ENCODE measurements around the gene AUTS2. TPM values are rescaled to one million over a fixed set of nuclear protein-coding genes. Genes with fewer than 3 reads are reported as not detected.

AUTS2 gene
- total RNA-seq, 1 donor from 2014 or later: 9.9 TPM

DNA sequence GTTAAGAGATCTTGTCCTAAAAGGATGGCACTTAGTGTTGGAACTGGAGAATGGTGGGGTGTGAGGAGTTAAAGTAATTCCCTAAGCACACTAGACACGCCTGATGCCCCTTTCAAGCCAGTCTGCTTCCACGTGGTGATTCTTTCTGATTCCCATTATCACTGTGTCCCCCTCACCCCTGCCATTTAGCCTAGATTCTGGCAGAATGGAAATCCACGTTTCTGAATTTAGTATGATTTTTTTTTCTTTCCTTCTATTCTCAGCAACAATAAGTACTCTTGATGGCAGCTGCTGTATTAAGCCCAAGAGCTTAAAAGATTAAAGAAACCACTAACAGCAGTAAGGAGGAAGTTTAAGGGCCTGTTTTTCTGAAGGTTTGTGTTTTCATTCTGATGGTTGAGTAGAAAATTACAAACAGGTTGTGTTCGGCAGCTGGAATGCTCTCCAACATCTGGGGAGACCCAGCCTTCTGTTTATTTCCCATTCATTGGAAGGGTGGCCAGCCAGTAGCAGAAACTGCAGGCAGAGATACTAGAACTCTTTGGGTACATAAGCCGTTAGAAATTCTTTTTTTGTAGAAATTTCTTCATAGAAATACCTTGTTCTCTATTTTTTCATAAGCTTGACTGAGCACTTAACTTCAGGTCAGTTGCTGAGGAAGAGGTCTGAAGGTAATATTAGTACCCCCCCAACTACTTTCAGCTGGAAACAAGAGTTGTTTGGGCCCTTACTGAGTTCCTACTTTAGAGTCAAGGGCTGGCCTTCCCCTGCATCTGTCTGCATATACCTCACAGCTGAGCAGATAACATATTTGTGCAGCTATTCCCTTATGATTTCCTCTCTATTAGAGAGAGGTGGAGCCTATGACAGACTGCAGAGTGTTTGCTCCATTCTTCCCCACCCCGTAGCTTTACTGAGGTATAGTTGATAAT lies 355.1 kb downstream of the AUTS2 start:
- TF ChIP-seq, protein P1, sequence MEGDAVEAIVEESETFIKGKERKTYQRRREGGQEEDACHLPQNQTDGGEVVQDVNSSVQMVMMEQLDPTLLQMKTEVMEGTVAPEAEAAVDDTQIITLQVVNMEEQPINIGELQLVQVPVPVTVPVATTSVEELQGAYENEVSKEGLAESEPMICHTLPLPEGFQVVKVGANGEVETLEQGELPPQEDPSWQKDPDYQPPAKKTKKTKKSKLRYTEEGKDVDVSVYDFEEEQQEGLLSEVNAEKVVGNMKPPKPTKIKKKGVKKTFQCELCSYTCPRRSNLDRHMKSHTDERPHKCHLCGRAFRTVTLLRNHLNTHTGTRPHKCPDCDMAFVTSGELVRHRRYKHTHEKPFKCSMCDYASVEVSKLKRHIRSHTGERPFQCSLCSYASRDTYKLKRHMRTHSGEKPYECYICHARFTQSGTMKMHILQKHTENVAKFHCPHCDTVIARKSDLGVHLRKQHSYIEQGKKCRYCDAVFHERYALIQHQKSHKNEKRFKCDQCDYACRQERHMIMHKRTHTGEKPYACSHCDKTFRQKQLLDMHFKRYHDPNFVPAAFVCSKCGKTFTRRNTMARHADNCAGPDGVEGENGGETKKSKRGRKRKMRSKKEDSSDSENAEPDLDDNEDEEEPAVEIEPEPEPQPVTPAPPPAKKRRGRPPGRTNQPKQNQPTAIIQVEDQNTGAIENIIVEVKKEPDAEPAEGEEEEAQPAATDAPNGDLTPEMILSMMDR (IDR thresholded peaks at IDR 0.05; ENCODE audit: insufficient read depth, low read length, poor library complexity, severe bottlenecking): no peak

DNA sequence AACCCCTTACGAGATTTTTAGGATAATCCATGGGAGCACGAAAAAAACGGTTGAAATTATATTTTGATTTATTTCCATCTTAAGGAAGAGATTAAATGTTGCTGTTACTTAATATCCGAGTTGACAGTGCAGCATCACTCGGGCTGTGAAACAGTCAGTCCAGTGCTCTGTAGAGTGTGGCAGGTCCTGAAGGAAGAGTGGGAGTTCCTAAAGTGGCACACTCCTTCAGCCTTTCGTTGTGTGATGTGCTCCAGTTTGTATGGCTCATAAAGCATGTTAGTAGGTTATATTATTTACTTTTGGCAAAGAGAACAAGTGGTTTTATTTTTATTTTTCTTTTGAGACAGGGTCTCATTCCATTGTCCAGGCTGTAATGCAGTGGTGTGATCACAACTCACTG lies 358.3 kb downstream of the AUTS2 start:
- Histone ChIP-seq H3K27me3 (ENCODE audit: control insufficient read depth, insufficient read depth, low read length) (no peaks in the 10 kb centered on the region), H3K4me3 (ENCODE audit: low read depth, low read length) (no peak overlapping the region), H3K36me3 (ENCODE audit: control insufficient read depth, insufficient read depth, low read length) (no peaks in the 10 kb centered on the region)
- TF ChIP-seq, protein P1 (IDR thresholded peaks at IDR 0.05; ENCODE audit: insufficient read depth, low read length, poor library complexity, severe bottlenecking): no peak
- no peak for DNase-seq (ENCODE audit: low read depth)

More for the DNA sequence above, 355.1 kb downstream of the AUTS2 start:
- no peaks in the 10 kb centered on the region for H3K27me3 ChIP-seq (ENCODE audit: control insufficient read depth, insufficient read depth, low read length)
- no peaks in the 10 kb centered on the region for H3K36me3 ChIP-seq (ENCODE audit: control insufficient read depth, insufficient read depth, low read length)
- no peak for DNase-seq (ENCODE audit: low read depth)
- no peak overlapping the region for H3K4me3 ChIP-seq (ENCODE audit: low read depth, low read length)

DNA sequence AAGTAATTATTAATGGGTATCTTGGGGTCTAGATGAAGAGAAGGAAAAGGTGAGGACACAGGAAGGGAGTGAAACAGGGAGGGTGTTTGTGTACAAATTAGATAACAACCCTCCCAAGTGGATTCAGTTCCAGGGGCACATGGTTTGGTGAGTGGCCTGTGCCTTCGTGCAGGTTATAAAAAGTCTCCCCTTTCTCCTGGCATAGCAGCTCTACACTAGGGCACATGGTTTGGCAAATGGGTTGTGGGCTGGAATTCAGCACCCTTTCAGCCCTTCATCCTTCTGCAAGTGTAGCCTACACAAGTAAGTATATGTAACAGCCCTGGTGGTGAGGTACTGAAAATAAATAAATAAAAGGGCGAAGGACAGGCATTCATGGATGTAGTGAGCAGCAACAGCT lies 359.4 kb downstream of the AUTS2 start:
- no peak for DNase-seq (ENCODE audit: low read depth)
- H3K4me3 ChIP-seq (ENCODE audit: low read depth, low read length): no peak overlapping the region
- H3K36me3 ChIP-seq (ENCODE audit: control insufficient read depth, insufficient read depth, low read length): no peaks in the 10 kb centered on the region
- H3K27me3 ChIP-seq (ENCODE audit: control insufficient read depth, insufficient read depth, low read length): no peaks in the 10 kb centered on the region
- TF ChIP-seq, protein P1 (IDR thresholded peaks at IDR 0.05; ENCODE audit: insufficient read depth, low read length, poor library complexity, severe bottlenecking): no peak

DNA sequence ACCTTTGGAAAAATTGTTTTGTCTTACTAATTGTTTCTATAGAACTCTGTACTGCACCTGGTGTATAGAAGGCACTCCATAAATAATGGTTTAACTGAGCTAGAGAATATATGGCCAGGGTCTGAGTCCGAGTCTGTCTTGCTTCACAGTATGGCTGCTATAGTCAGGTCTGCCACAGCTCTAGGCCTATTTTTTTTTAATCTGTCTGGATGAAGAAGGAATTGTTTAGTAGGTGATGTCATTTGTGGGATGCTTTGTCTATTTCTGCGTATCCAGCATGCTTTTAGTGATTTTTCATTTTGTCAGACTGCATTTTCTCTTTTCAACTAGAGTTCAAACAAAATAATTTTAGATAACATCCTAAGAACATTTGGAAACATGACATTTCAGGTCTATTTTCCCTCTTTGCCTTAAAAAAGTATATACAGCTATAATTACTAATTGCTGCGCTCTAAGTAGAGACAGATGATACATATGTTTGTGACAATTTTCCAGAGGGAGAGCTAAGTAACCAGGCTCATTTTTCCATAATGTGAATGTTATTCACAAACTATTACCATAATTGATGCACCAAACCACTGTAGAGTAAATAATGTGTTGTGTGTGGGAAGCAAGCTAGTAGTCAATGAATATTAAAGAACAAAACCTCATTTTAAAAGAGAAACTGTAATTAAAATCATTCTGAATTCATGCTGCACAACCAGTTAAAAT lies 361.7 kb downstream of the AUTS2 start:
- no peaks in the 10 kb centered on the region for H3K36me3 ChIP-seq (ENCODE audit: control insufficient read depth, insufficient read depth, low read length)
- DNase-seq (ENCODE audit: low read depth): no peak
- no peaks in the 10 kb centered on the region for H3K27me3 ChIP-seq (ENCODE audit: control insufficient read depth, insufficient read depth, low read length)
- no peak overlapping the region for H3K4me3 ChIP-seq (ENCODE audit: low read depth, low read length)
- TF ChIP-seq, protein P1 (IDR thresholded peaks at IDR 0.05; ENCODE audit: insufficient read depth, low read length, poor library complexity, severe bottlenecking): no peak

DNA sequence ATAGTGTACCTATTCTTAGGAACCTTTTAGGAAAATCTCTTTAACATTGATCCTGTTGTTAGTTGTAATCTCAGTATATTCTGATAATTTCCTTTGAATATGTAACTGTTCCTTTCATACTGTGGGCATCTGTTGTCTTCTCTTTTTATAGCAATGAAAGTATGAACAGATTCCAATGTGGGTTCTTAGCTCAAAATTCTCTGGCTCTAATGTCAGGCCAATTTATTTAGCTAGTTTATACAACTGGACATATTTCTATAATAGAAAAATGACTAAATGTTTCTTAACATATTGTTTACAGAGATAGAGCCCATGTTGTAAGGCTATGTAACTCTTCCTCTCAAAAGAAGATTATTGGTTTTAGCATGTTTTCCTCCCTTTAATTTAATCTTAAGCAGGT lies 363.2 kb downstream of the AUTS2 start:
- H3K27me3 ChIP-seq (ENCODE audit: control insufficient read depth, insufficient read depth, low read length): no peaks in the 10 kb centered on the region
- H3K36me3 ChIP-seq (ENCODE audit: control insufficient read depth, insufficient read depth, low read length): no peaks in the 10 kb centered on the region
- TF ChIP-seq, protein P1 (IDR thresholded peaks at IDR 0.05; ENCODE audit: insufficient read depth, low read length, poor library complexity, severe bottlenecking): no peak
- DNase-seq (ENCODE audit: low read depth): no peak
- H3K4me3 ChIP-seq (ENCODE audit: low read depth, low read length): no peak overlapping the region

All from kidney epithelial cell (primary cell).